Stimulated activated CD8-positive, alpha-beta memory T cell treated with anti-CD3 and anti-CD28 coated beads, Interleukin-7, amount 100 ng/mL, for 24 hours (primary cell): Measurements from ENCODE around the gene PRDX2.
"Not testable (repeated sequence)": the region's sequence is repeated elsewhere in the genome, so short reads cannot be mapped to it uniquely, and the experiment has no call there.

Source experiments
- DNase-seq: peaks from one replicate; pipeline ENCODE4 v3.0.0-alpha.2; 2020; ENCODE audit warnings: low read depth

PRDX2 gene

GRCh38 chr19:12825254-12826131 is 23.9 kb upstream of the PRDX2 start:
- no peak for DNase-seq

- no peak for DNase-seq
These were observed 20.2 kb upstream of the PRDX2 start for GRCh38 chr19:12821761-12822160.

DNA sequence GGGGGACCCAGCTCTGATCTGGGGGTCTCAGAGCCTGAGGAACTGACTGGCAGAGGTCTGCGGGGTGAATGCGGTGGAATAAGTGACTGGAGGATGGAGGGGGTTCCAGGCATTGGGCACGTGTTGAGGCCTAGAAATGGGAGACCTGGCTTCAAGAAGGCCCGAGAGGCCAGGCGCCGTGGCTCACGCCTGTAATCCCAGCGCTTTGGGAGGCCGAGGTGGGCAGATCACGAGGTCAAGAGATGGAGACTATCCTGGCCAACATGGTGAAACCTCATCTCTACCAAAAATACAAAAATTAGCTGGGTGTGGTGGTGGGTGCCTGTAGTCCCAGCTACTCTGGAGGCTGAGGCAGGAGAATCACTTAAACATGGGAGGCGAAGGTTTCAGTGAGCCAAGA is 16.2 kb upstream of the PRDX2 start:
- DNase-seq = not testable (repeated sequence)

DNA sequence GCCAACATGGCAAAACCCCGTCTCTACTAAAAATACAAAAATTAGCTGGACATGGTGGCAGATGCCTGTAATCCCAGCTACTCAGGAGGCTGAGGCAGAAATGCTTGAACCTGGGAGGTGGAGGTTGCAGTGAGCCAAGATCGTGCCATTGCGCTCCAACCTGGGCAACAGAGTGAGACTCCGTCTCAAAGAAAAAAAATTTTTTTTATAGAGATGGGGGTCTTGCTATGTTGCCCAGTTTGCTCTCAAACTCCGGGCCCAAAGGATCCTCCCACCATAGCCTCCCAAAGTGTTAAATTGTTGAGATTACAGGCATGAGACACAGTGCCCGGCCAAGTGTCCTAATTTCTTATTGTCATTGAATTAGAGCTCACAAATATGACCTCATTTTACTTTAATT is 15.6 kb upstream of the PRDX2 start:
- DNase-seq = not testable (repeated sequence)

DNA sequence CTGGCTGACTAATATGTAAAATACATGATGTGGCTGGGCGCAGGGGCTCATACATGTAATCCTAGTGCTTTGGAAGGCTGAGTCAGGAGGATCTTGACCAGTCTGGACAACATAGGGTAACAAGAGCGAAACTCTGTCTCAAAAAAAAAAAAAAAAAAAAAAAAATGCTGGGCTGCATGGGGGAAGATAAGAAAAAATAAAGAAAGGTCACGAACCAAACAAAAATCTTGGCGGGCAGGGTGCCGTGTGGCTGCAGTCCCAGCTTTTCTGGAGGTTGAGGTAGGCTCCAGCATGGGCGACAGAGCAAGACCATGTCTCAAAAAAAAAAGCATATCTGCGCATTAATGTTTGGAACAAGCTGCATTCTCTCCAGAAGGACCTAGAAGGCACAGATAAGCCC is 13.5 kb upstream of the PRDX2 start:
- no peak for DNase-seq

DNA sequence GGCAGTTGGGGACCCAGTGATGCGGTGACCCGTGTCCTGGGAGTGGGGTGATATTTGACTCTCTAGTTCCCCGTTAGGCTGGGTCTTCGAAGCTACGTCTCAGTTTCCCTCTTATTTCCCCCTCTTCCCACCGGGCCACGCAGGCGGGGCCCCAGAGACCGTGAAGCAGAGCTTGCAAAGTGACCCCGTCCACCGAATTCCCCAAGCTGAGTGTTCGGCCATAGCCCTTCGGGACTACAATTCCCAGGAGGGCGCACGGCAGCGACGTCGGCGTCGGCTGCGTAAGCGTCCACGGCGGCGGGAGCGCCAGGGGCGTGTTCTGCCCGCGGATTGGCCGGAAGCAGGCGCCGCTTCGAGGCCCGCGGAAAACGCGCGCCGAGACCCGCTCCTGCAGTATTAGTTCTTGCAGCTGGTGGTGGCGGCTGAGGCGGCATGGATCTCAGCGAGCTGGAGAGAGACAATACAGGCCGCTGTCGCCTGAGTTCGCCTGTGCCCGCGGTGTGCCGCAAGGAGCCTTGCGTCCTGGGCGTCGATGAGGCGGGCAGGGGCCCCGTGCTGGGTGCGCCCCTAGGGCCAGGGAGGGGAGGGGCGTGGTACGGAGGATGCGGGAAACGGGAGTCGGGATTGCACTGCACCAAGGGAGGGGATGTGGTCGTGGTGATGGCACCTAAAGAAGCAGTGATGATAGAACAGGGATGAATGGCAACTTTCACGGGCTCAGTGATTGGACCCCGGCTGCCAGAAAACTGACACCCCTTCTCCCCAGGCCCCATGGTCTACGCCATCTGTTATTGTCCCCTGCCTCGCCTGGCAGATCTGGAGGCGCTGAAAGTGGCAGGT is 4.9 kb upstream of the PRDX2 start, which contains the start of gene RNASEH2A:
Gene RNASEH2A (plus strand): TSS at position 343 of the 840 bp plus-strand sequence. CDS start 90 bp downstream, at position 433.
- DNase-seq = no peak

- DNase-seq = no peak
These were observed 2.5 kb upstream of the PRDX2 start for GRCh38 chr19:12804051-12804450.

GRCh38 chr19:12802267-12803106 is 887 bp upstream of the PRDX2 start:
- DNase-seq = no peak

GRCh38 chr19:12800923-12801465 is 606 bp downstream of the PRDX2 start:
- no peak for DNase-seq

- no peak for DNase-seq
These were observed 1.2 kb downstream of the PRDX2 start for GRCh38 chr19:12800466-12800770.

- no peak for DNase-seq
These were observed 1.7 kb downstream of the PRDX2 start for GRCh38 chr19:12799742-12800465.

- not testable (repeated sequence) for DNase-seq
These were observed 4.0 kb downstream of the PRDX2 start for GRCh38 chr19:12797607-12798006.

GRCh38 chr19:12797141-12797587 is 4.4 kb downstream of the PRDX2 start:
- DNase-seq = no peak

- no peak for DNase-seq
These were observed 5.2 kb downstream of the PRDX2 start for GRCh38 chr19:12796146-12797071.

DNA sequence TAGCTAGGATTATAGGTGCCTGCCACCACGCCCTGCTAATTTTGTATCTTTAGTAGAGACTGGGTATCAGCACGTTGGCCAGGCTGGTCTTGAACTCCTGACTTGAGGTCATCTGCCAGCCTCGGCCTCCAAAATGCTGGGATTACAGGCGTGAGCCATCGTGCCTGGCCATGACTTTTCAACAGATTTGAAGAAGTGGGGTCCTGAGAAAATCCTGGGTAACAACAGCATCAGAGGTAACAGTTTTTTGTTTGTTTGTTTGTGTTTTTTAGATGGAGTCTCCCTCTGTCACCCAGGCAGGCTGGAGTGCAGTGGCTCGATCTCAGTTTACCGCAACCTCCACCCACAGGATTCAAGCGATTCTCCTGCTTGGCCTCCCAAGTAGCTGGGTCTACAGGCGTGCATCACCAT is 6.6 kb downstream of the PRDX2 start:
- DNase-seq = no peak

DNA sequence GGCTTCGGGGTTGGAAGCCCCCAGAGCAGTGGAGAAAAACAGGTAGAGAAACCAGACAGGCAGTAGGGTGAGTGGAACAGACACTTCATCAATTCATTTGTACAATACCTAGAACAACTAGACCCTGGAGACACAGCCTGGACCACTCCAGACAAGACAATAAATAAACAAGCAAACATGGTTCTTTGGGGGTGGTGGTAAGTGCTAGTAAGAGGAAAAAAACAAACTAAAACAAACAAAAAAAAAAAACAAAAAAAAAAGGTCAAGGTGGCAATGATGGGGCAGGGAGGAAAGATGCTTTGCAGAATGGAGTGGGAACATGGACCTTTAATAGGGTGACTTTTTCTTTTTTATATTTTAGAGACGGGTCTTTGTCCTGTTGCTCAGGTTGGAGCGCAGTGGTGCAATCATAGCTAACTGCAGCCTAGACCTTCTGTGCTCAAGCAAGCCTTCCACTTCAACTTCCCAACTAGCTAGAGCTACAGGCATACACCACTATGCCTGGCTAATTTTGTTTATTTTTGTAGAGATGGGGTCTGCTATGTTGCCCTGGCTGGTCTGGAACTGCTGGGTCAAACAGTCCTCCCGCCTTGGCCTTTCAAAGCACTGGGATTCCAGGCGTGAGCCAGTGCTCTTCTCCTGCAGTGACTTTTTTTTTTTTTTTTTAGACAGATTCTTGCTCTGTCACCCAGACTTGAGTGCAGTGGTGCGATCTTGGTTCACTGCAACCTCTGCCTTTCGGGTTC is 7.2 kb downstream of the PRDX2 start:
- no peak for DNase-seq

- DNase-seq = peak; percentile 81
These were observed 8.1 kb downstream of the PRDX2 start for GRCh38 chr19:12793290-12794195.

- DNase-seq = no peak
These were observed 8.7 kb downstream of the PRDX2 start for GRCh38 chr19:12792853-12793289.
